Measurements from ENCODE around the gene BPTF. TPM values are rescaled to one million over a fixed set of nuclear protein-coding genes. Genes with fewer than 3 reads are reported as not detected.
"Not testable (repeated sequence)": the region's sequence is repeated elsewhere in the genome, so short reads cannot be mapped to it uniquely, and the experiment has no call there.

The BPTF gene
- total and polyA plus RNA-seq, 2 donors (not counting 1 experiment from before 2014, with no cell fraction given) = 71.9 to 390 TPM

DNA sequence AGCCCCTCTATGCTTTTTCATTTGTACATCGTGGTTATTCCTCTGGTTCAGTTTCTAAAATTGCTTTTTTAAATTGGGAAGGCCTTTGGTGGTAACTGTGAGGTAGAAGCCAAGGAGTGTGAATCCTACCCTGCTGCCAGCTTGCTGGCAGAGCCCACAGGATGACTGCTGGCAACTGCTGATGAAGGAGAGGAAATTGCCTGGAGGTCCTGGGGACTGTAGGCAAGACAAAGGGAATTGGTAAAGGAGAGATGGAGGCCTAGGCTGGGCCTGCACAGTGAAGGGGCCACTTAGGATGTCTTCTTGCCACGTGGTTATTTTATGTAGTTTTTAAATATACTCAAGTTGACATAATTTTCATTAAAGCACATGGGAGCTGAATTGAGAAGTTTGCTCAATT lies 155.2 kb downstream of the BPTF start:
- H3K9ac ChIP-seq (ENCODE audit: low read length) = no peak overlapping the region
- H3K27me3 ChIP-seq (replicated peaks in 1 of 4; ENCODE audit: control extremely low read depth in 1 of 4, control insufficient read depth in 3 of 4, insufficient read depth in 4 of 4, low read length in 3 of 4) = no peaks in the 10 kb centered on the region
- TF ChIP-seq, protein P1, sequence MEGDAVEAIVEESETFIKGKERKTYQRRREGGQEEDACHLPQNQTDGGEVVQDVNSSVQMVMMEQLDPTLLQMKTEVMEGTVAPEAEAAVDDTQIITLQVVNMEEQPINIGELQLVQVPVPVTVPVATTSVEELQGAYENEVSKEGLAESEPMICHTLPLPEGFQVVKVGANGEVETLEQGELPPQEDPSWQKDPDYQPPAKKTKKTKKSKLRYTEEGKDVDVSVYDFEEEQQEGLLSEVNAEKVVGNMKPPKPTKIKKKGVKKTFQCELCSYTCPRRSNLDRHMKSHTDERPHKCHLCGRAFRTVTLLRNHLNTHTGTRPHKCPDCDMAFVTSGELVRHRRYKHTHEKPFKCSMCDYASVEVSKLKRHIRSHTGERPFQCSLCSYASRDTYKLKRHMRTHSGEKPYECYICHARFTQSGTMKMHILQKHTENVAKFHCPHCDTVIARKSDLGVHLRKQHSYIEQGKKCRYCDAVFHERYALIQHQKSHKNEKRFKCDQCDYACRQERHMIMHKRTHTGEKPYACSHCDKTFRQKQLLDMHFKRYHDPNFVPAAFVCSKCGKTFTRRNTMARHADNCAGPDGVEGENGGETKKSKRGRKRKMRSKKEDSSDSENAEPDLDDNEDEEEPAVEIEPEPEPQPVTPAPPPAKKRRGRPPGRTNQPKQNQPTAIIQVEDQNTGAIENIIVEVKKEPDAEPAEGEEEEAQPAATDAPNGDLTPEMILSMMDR (IDR thresholded peaks at IDR 0.05) = no peak
- no peak for TF ChIP-seq EZH2 (IDR thresholded peaks at IDR 0.05; ENCODE audit: borderline replicate concordance, insufficient read depth, low read depth, low read length, poor library complexity, severe bottlenecking)
- peak overlapping the region; percentile 83 for H3K27ac Mint-ChIP-seq
- ATAC-seq (ENCODE audit: low read depth) (no peak), DNase-seq (no peak)
- no peak overlapping the region for H3K4me3 ChIP-seq (ENCODE audit: control extremely low read depth in 1 of 5, extremely low read depth in 1 of 5, insufficient read depth in 1 of 5, low read depth in 2 of 5, low read length in 4 of 5)
- peaks cover 1 to 15% of the 10 kb centered on the region in 2 experiments for H3K36me3 ChIP-seq (replicated peaks in 1 of 2; ENCODE audit: control extremely low read depth in 1 of 2, control insufficient read depth in 1 of 2, extremely low read depth in 1 of 2, insufficient read depth in 2 of 2, low read length in 1 of 2)
- no peak overlapping the region for H2AFZ ChIP-seq (ENCODE audit: insufficient read depth, low read depth, low read length, poor library complexity, severe bottlenecking)
- H3K27ac ChIP-seq (ENCODE audit: low read length in 2 of 2) = no peak overlapping the region
- no peaks in the 10 kb centered on the region for H4K20me1 ChIP-seq (ENCODE audit: control insufficient read depth, insufficient read depth, low read length, poor library complexity, severe bottlenecking)
- no peak overlapping the region for H3K4me3 Mint-ChIP-seq
- ChIA-PET CTCF (no interaction called here), POLR2A (no interaction called here)
- no peak overlapping the region for H3K4me2 ChIP-seq (replicated peaks; ENCODE audit: low read depth, low read length, poor library complexity, severe bottlenecking)
- no peaks in the 10 kb centered on the region for H3K79me2 ChIP-seq (ENCODE audit: control insufficient read depth, insufficient read depth, low read length)
- H3K4me1 ChIP-seq (ENCODE audit: control insufficient read depth in 2 of 2, insufficient read depth in 2 of 2, low read length in 2 of 2) = peaks cover 0 to 5% of the 10 kb centered on the region in 2 donors
- no CpG with 5 or more reads among the region's 2 CpGs for WGBS (ENCODE audit: insufficient coverage)
- intact Hi-C loops (cut with micrococcal nuclease) = no loop called here
- peaks cover 13% of the 10 kb centered on the region for H3K4me1 Mint-ChIP-seq
- no peaks in the 10 kb centered on the region for H3K9me3 ChIP-seq (ENCODE audit: control extremely low read depth in 1 of 3, control insufficient read depth in 2 of 3, insufficient read depth in 1 of 3, low read length in 2 of 3)
- no peaks in the 10 kb centered on the region for H3K27me3 Mint-ChIP-seq
- H3K9me3 Mint-ChIP-seq (ENCODE audit: insufficient read depth) = no peaks in the 10 kb centered on the region

DNA sequence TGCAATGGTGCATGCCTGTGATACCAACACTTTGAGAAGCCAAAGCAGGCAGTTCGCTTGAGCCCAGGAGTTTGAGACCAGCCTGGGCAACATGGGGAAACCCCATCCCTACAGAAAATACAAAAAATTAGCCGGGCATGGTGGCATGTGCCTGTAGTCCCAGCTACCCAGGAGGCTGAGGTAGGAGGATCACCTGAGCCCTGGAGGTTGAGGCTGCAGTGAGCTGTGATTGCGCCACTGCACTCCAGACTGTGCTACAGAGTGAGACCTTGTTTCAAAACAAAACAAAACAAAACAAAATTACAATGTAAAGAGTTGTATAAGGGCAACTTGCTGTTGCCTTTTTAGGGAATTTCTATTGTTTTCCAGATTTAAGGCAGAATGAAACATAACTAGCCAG lies 155.6 kb downstream of the BPTF start:
- intact Hi-C loops (cut with micrococcal nuclease); H3K9ac ChIP-seq (ENCODE audit: low read length); H3K27ac Mint-ChIP-seq; H3K9me3 Mint-ChIP-seq (ENCODE audit: insufficient read depth); H3K79me2 ChIP-seq (ENCODE audit: control insufficient read depth, insufficient read depth, low read length); CTCF ChIA-PET; H3K9me3 ChIP-seq (ENCODE audit: control extremely low read depth in 1 of 3, control insufficient read depth in 2 of 3, insufficient read depth in 1 of 3, low read length in 2 of 3); H3K4me3 ChIP-seq (ENCODE audit: control extremely low read depth in 1 of 5, extremely low read depth in 1 of 5, insufficient read depth in 1 of 5, low read depth in 2 of 5, low read length in 4 of 5); H3K27me3 ChIP-seq (replicated peaks in 1 of 4; ENCODE audit: control extremely low read depth in 1 of 4, control insufficient read depth in 3 of 4, insufficient read depth in 4 of 4, low read length in 3 of 4); H2AFZ ChIP-seq (ENCODE audit: insufficient read depth, low read depth, low read length, poor library complexity, severe bottlenecking); H4K20me1 ChIP-seq (ENCODE audit: control insufficient read depth, insufficient read depth, low read length, poor library complexity, severe bottlenecking); H3K27me3 Mint-ChIP-seq; DNase-seq; H3K27ac ChIP-seq (ENCODE audit: low read length in 2 of 2); H3K4me2 ChIP-seq (replicated peaks; ENCODE audit: low read depth, low read length, poor library complexity, severe bottlenecking); POLR2A ChIA-PET; H3K4me3 Mint-ChIP-seq; H3K4me1 ChIP-seq (ENCODE audit: control insufficient read depth in 2 of 2, insufficient read depth in 2 of 2, low read length in 2 of 2): not testable (repeated sequence)
- peaks cover 1 to 11% of the 10 kb centered on the region in 2 experiments for H3K36me3 ChIP-seq (replicated peaks in 1 of 2; ENCODE audit: control extremely low read depth in 1 of 2, control insufficient read depth in 1 of 2, extremely low read depth in 1 of 2, insufficient read depth in 2 of 2, low read length in 1 of 2)
- peaks cover 13% of the 10 kb centered on the region for H3K4me1 Mint-ChIP-seq
- ATAC-seq (ENCODE audit: low read depth) = peak; percentile 21
- no CpG with 5 or more reads among the region's 3 CpGs for WGBS (ENCODE audit: insufficient coverage)

Measured in B cell (primary cell).